GM19372 (cell line): ENCODE measurements around the gene ZNF423.
A peak's percentile ranks its signal among the peaks of the same experiment; 100 is the strongest.

Experiments
- ATAC-seq: cut with Tn5 transposase; IDR thresholded peaks from one replicate; pipeline ENCODE4 v1.9.1; 2021; ENCODE audit warnings: mild to moderate bottlenecking, low read depth, moderate library complexity; ENCODE audit not compliant: unreplicated experiment

Gene ZNF423

GRCh38 chr16:49473131-49473530 is 382.8 kb downstream of the ZNF423 start:
- ATAC-seq: no peak

- ATAC-seq: no peak
Observed at GRCh38 chr16:49472598-49472997, 383.3 kb downstream of the ZNF423 start.

- no peak for ATAC-seq
Observed at GRCh38 chr16:49471038-49471727, 384.7 kb downstream of the ZNF423 start.

GRCh38 chr16:49470513-49470991 is 385.4 kb downstream of the ZNF423 start:
- no peak for ATAC-seq

- ATAC-seq: no peak
Observed at GRCh38 chr16:49469930-49470451, 385.9 kb downstream of the ZNF423 start.

- ATAC-seq: no peak
Observed at GRCh38 chr16:49469311-49469670, 386.6 kb downstream of the ZNF423 start.

- no peak for ATAC-seq
Observed at GRCh38 chr16:49468611-49469310, 387.2 kb downstream of the ZNF423 start.

GRCh38 chr16:49467540-49468372 is 388.2 kb downstream of the ZNF423 start:
- no peak for ATAC-seq

GRCh38 chr16:49466881-49467280 is 389.0 kb downstream of the ZNF423 start:
- no peak for ATAC-seq

GRCh38 chr16:49466529-49466831 is 389.4 kb downstream of the ZNF423 start:
- ATAC-seq: no peak

GRCh38 chr16:49465661-49466528 is 390.0 kb downstream of the ZNF423 start:
- no peak for ATAC-seq

GRCh38 chr16:49464877-49465504 is 390.9 kb downstream of the ZNF423 start:
- ATAC-seq: no peak

GRCh38 chr16:49464093-49464492 is 391.8 kb downstream of the ZNF423 start:
- no peak for ATAC-seq

- ATAC-seq: peak; percentile 97
Observed at GRCh38 chr16:49463529-49463928, 392.4 kb downstream of the ZNF423 start.

GRCh38 chr16:49462989-49463371 is 392.9 kb downstream of the ZNF423 start:
- no peak for ATAC-seq

- ATAC-seq: no peak
Observed at GRCh38 chr16:49462362-49462988, 393.4 kb downstream of the ZNF423 start.

- ATAC-seq: no peak
Observed at GRCh38 chr16:49461517-49461951, 394.4 kb downstream of the ZNF423 start.

GRCh38 chr16:49460786-49461470 is 395.0 kb downstream of the ZNF423 start:
- ATAC-seq: no peak
